Parathyroid adenoma (tissue), 2 donors: ENCODE data around the gene CD44.

Experiments
- H2AFZ ChIP-seq: fragments of 300-600 bp; sonication (generic); one replicate; pipeline ENCODE4 v1.7.0; 2017; ENCODE audit warnings: antibody characterized with exemption, mild to moderate bottlenecking
- H3K27ac ChIP-seq: fragments of 300-600 bp; sonication (generic); one replicate; pipeline ENCODE4 v1.7.0; 2017
- H3K27me3 ChIP-seq: fragments of 300-600 bp; sonication (generic); one replicate; pipeline ENCODE4 v1.7.0; 2017; ENCODE audit warnings: low read length; ENCODE audit not compliant: control insufficient read depth, insufficient read depth
- H3K36me3 ChIP-seq: fragments of 300-600 bp; sonication (generic); one replicate; pipeline ENCODE4 v1.7.0; 2017; ENCODE audit warnings: low read length; ENCODE audit not compliant: control insufficient read depth, insufficient read depth
- H3K4me1 ChIP-seq: fragments of 300-600 bp; sonication (generic); one replicate; pipeline ENCODE4 v1.7.0; 2017; ENCODE audit warnings: control low read depth
- H3K4me2 ChIP-seq: fragments of 300-600 bp; sonication (generic); one replicate; pipeline ENCODE4 v1.7.0; 2017; ENCODE audit warnings: low read length
- H3K4me3 ChIP-seq: fragments of 300-600 bp; sonication (generic); one replicate; pipeline ENCODE4 v1.7.0; 2017; ENCODE audit warnings: low read depth, low read length
- H3K79me2 ChIP-seq: fragments of 300-600 bp; sonication (generic); one replicate; pipeline ENCODE4 v1.7.0; 2017; ENCODE audit warnings: control low read depth
- H3K9ac ChIP-seq: fragments of 300-600 bp; sonication (generic); one replicate; pipeline ENCODE4 v1.7.0; 2017; ENCODE audit warnings: mild to moderate bottlenecking
- H3K9me3 ChIP-seq: fragments of 300-600 bp; sonication (generic); one replicate; pipeline ENCODE4 v1.7.0; 2017; ENCODE audit warnings: low read length; ENCODE audit not compliant: control insufficient read depth
- CTCF ChIP-seq: fragments of 300-600 bp; sonication (generic); IDR thresholded peaks from one replicate; pipeline ENCODE4 v1.7.0; 2017; ENCODE audit warnings: antibody characterized with exemption, mild to moderate bottlenecking
- donor health status: primary hyperparathyroidism.

The CD44 gene

DNA sequence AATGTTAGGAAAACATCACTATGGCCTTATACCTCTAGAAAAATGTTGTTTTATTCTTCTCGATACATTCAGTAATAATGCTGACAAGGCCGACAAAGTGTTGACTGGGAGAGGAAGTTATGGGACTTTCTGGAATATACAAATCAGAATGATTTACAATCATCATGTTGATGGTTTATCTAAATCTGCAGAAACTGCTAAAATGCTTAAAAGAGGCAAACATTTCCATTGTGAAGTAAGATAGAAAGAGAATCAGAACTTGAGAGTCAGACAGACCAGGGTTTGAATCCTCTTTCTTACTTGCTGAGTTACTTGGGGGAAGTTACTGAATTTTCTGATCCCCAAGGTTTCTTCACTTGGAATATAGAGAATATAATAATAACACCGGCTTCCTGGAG, 89.4 kb downstream of the CD44 start:
- Histone ChIP-seq H3K36me3 (no peaks in the 10 kb centered on the region), H3K4me3 (no peak overlapping the region), H3K4me1 (peaks cover 8% of the 10 kb centered on the region), H3K79me2 (no peaks in the 10 kb centered on the region), H3K9me3 (no peaks in the 10 kb centered on the region), H3K9ac (no peak overlapping the region), H3K27ac (no peak overlapping the region), H3K27me3 (no peaks in the 10 kb centered on the region), H3K4me2 (no peak overlapping the region), H2AFZ (no peak overlapping the region)
- no peak for TF ChIP-seq CTCF

GRCh38 chr11:35230388-35230787, 91.4 kb downstream of the CD44 start:
- Histone ChIP-seq H2AFZ (no peak overlapping the region), H3K9ac (no peak overlapping the region), H3K4me1 (peaks cover 18% of the 10 kb centered on the region), H3K79me2 (no peaks in the 10 kb centered on the region), H3K27me3 (no peaks in the 10 kb centered on the region), H3K4me3 (no peak overlapping the region), H3K4me2 (no peak overlapping the region), H3K27ac (no peak overlapping the region), H3K9me3 (no peaks in the 10 kb centered on the region), H3K36me3 (no peaks in the 10 kb centered on the region)
- TF ChIP-seq CTCF, result no peak

DNA sequence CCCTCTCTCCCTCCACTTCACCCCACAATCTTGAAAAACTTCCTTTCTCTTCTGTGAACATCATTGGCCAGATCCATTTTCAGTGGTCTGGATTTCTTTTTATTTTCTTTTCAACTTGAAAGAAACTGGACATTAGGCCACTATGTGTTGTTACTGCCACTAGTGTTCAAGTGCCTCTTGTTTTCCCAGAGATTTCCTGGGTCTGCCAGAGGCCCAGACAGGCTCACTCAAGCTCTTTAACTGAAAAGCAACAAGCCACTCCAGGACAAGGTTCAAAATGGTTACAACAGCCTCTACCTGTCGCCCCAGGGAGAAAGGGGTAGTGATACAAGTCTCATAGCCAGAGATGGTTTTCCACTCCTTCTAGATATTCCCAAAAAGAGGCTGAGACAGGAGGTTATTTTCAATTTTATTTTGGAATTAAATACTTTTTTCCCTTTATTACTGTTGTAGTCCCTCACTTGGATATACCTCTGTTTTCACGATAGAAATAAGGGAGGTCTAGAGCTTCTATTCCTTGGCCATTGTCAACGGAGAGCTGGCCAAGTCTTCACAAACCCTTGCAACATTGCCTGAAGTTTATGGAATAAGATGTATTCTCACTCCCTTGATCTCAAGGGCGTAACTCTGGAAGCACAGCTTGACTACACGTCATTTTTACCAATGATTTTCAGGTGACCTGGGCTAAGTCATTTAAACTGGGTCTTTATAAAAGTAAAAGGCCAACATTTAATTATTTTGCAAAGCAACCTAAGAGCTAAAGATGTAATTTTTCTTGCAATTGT, 92.3 kb downstream of the CD44 start:
- H3K4me1 ChIP-seq, result peaks cover 27% of the 10 kb centered on the region
- no peaks in the 10 kb centered on the region for H3K79me2 ChIP-seq
- H3K4me2 ChIP-seq, result no peak overlapping the region
- no peak overlapping the region for H3K9ac ChIP-seq
- no peak overlapping the region for H3K4me3 ChIP-seq
- H3K36me3 ChIP-seq, result no peaks in the 10 kb centered on the region
- H3K9me3 ChIP-seq, result no peaks in the 10 kb centered on the region
- no peak overlapping the region for H3K27ac ChIP-seq
- no peak for TF ChIP-seq CTCF
- H3K27me3 ChIP-seq, result no peaks in the 10 kb centered on the region
- no peak overlapping the region for H2AFZ ChIP-seq

GRCh38 chr11:35232891-35233330, 93.9 kb downstream of the CD44 start:
- Histone ChIP-seq H3K4me1 (peaks cover 34% of the 10 kb centered on the region), H3K9me3 (no peaks in the 10 kb centered on the region), H3K36me3 (no peaks in the 10 kb centered on the region), H3K9ac (no peak overlapping the region), H3K27ac (peak overlapping the region; percentile 32), H3K4me3 (no peak overlapping the region), H3K27me3 (no peaks in the 10 kb centered on the region), H2AFZ (peak overlapping the region; percentile 42), H3K79me2 (no peaks in the 10 kb centered on the region), H3K4me2 (no peak overlapping the region)
- TF ChIP-seq CTCF, result no peak

GRCh38 chr11:35233518-35233917, 94.5 kb downstream of the CD44 start:
- TF ChIP-seq CTCF, result no peak
- Histone ChIP-seq H3K9ac (no peak overlapping the region), H3K79me2 (no peaks in the 10 kb centered on the region), H3K27me3 (no peaks in the 10 kb centered on the region), H3K9me3 (no peaks in the 10 kb centered on the region), H3K4me2 (no peak overlapping the region), H3K4me3 (no peak overlapping the region), H2AFZ (no peak overlapping the region), H3K4me1 (peaks cover 35% of the 10 kb centered on the region), H3K36me3 (no peaks in the 10 kb centered on the region), H3K27ac (no peak overlapping the region)
